ENCODE results near the gene PRDM12. TPM values are rescaled to one million over a fixed set of nuclear protein-coding genes. Genes with fewer than 3 reads are reported as not detected.

Gene PRDM12
- not detected in 2 replicates for total RNA-seq

- no peak for DNase-seq (ENCODE audit: low read depth in 2 of 2)
These were observed at the start of gene PRDM12 for GRCh38 chr9:130664251-130665028. TSS of gene PRDM12 (plus strand) at chr9:130664594. CDS start at chr9:130664654, 60 bp downstream.

GRCh38 chr9:130616451-130616850, 47.9 kb upstream of the PRDM12 start:
- DNase-seq (ENCODE audit: low read depth in 2 of 2): peak in 1 of 2 donors; percentile 24

- no peak for DNase-seq (ENCODE audit: low read depth in 2 of 2)
These were observed 40.9 kb upstream of the PRDM12 start for GRCh38 chr9:130623466-130623865.

GRCh38 chr9:130624154-130624553, 40.2 kb upstream of the PRDM12 start:
- DNase-seq (ENCODE audit: low read depth in 2 of 2): no peak

GRCh38 chr9:130626249-130626996, 38.0 kb upstream of the PRDM12 start:
- peak in 1 of 2 donors; percentile 58 for DNase-seq (ENCODE audit: low read depth in 2 of 2)

- DNase-seq (ENCODE audit: low read depth in 2 of 2): no peak
These were observed 37.3 kb upstream of the PRDM12 start for GRCh38 chr9:130627051-130627450.

- DNase-seq (ENCODE audit: low read depth in 2 of 2): no peak
These were observed 36.2 kb upstream of the PRDM12 start for GRCh38 chr9:130627896-130628792.

GRCh38 chr9:130629443-130630070, 34.8 kb upstream of the PRDM12 start:
- DNase-seq (ENCODE audit: low read depth in 2 of 2): no peak

GRCh38 chr9:130630071-130630450, 34.3 kb upstream of the PRDM12 start:
- no peak for DNase-seq (ENCODE audit: low read depth in 2 of 2)

- DNase-seq (ENCODE audit: low read depth in 2 of 2): no peak
These were observed 33.7 kb upstream of the PRDM12 start for GRCh38 chr9:130630506-130631330.

GRCh38 chr9:130631331-130632080, 32.9 kb upstream of the PRDM12 start:
- DNase-seq (ENCODE audit: low read depth in 2 of 2): no peak

GRCh38 chr9:130632081-130632710, 32.2 kb upstream of the PRDM12 start:
- DNase-seq (ENCODE audit: low read depth in 2 of 2): no peak

GRCh38 chr9:130632841-130633240, 31.6 kb upstream of the PRDM12 start:
- no peak for DNase-seq (ENCODE audit: low read depth in 2 of 2)

GRCh38 chr9:130633336-130634190, 30.8 kb upstream of the PRDM12 start:
- DNase-seq (ENCODE audit: low read depth in 2 of 2): no peak

GRCh38 chr9:130634191-130634768, 30.1 kb upstream of the PRDM12 start:
- no peak for DNase-seq (ENCODE audit: low read depth in 2 of 2)

GRCh38 chr9:130634801-130635200, 29.6 kb upstream of the PRDM12 start:
- DNase-seq (ENCODE audit: low read depth in 2 of 2): no peak

GRCh38 chr9:130635306-130635705, 29.1 kb upstream of the PRDM12 start:
- DNase-seq (ENCODE audit: low read depth in 2 of 2): no peak

Data from lung microvascular endothelial cell (primary cell).